Left renal cortex interstitium (tissue), 4 donors: ENCODE data around the gene XAGE3. TPM values are rescaled to one million over a fixed set of nuclear protein-coding genes. Genes with fewer than 3 reads are reported as not detected.
"Not testable (repeated sequence)": the region's sequence is repeated elsewhere in the genome, so short reads cannot be mapped to it uniquely, and the experiment has no call there.

ENCODE experiments used
- DNase-seq, 4 donors: peaks; one replicate each; pipeline ENCODE4 v3.0.0-alpha.2; 2013; ENCODE audit warnings: low read depth in 4 of 4, low spot score in 2 of 4, missing footprints in 1 of 4
- polyA plus RNA-seq, 4 donors: library from polyadenylated mRNA; unstranded; fragments of 120-200 nt; gene quantifications; one replicate each; pipeline ENCODE4 v1.2.1, GENCODE V29; 2013; ENCODE audit not compliant: insufficient read length in 4 of 4

Gene XAGE3, protein sequence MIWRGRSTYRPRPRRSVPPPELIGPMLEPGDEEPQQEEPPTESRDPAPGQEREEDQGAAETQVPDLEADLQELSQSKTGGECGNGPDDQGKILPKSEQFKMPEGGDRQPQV
- polyA plus RNA-seq: not detected

DNA sequence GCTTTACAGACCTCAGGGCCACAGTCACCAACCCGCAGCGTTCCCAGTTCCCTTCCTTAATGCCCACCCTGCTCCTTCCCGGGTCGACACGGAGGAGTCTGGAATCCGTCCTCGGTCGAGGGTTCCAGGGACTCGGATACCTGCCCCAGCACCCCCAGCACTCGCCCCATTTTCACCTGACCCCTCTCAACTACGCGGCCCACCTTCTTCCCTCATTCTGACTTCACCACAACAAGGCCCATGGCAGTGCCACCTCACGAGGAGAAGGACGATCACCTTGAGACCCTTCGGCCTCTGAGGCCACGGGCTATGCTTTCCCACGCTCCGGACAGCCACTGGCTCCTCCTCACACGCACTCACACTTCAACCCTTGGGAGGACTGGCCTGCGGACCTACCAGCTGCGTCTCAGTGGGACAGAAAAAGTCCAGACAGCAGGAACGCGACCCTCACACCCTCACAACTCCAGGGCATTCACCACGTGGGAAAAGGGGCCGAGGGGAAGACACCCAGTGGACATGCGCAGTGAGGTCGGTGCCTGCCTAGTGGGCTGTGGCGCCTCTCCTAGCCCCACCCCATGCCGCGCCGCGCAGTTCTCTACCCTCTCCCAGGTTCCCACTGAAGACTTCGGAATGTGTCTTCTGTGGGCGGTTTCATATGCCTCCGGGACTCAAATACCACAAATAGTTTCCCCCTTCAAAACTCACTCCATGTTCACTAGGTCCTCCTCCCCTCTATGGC, at the start of gene XAGE3:
Gene XAGE3, minus strand, starts transcription at position 474 of the 739 bp plus-strand sequence. CDS start 950 bp downstream, outside the sequence.
- no peak for DNase-seq

DNA sequence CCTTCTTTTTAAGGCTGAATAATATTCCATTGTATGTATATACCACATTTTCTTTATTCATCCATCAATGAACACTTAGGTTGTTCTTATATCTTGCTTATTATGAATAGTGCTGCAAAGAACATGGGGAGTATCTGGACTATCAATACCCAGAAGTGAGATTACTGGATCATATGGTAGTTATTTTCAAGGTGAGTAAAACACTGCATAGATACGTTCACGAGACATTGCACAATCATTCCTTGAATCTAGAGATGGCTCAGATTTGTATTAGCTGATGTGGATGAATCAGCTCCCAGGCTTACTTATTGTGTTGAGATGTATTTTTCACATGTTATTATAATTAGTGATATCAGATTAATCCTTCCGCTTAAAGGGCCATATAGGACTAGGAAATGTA, 46.8 kb upstream of the XAGE3 start:
- not testable (repeated sequence) for DNase-seq

DNA sequence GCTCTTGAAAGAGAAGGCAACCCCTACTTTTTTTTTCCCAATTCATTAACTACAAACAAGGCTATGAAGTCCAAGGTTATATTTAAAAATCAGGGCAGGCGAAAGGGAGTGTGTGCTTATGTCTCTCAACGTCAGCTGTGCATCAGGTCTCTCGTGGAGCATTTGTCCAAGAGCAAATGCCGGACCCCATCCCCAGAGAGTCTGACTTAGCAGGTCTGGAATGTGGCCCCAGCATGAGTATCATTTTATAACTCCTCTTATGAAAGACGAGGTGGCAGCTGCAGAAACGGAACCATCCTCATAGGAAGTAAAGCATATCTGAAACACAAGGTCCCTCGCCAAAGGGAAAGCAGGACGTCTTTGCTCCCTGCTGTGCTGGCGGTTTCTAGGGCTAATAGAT, 45.8 kb upstream of the XAGE3 start:
- DNase-seq: not testable (repeated sequence)

DNA sequence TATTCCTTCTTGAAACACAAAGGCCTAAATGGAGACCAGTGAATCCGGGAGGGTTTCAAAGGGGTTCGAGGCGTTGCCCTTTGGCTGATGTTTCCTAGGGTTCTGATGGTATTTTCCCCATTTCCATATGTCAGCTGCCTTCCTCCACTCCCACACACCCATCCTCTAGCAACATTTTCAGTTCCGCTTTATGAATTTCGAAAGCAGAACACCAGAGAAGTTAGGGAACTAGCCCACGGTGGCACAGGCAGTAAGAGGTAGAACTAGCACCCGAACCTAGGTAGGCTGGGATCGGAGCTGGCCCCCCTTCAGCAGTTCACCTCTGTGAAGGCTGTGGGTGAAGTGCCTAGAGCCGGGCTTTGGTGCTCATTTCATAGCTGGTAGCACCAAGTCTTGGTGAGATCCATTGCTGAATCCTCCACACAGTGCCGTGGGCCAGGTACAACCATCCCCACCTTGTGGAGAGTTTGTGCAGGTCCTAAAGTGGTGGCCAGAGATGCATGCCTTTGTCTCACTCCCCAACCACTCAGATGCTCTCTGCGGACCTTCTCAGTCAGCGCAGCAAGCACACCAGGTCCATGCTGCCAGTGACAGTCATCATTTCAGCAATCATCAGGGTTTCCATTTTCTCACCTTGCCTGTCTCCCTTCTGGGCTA, 41.6 kb upstream of the XAGE3 start:
- not testable (repeated sequence) for DNase-seq

DNA sequence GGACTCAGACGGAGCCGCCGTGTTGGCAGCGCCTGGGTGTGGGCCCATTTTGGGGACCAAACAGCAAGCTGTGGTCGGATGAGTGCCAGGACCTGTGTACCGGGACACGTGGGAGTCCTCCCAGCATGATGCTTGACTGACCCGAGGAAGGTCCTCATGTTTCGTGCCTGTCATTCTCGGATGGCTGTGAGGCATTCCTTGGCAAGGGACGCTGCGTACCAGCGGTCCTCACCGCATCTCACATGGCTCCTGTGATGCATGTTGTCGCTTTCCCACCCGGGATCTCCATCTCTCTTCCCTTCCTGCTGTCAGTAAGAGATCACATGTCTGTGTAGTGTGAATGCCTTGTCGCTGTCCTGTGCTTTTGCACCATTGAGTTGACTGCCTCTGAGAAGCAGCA, 40.0 kb upstream of the XAGE3 start:
- not testable (repeated sequence) for DNase-seq

DNA sequence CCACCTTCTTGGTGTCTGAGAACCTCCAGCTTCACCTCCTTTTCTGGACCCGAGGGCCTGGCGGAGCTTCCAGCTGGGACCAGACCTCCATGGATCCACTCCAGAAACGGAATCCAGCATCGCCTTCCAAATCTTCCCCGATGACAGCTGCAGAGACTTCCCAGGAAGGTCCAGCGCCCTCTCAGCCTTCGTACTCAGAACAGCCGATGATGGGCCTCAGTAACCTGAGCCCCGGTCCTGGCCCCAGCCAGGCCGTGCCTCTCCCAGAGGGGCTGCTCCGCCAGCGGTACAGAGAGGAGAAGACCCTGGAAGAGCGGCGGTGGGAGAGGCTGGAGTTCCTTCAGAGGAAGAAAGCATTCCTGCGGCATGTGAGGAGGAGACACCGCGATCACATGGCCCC, 39.3 kb upstream of the XAGE3 start:
- not testable (repeated sequence) for DNase-seq

DNA sequence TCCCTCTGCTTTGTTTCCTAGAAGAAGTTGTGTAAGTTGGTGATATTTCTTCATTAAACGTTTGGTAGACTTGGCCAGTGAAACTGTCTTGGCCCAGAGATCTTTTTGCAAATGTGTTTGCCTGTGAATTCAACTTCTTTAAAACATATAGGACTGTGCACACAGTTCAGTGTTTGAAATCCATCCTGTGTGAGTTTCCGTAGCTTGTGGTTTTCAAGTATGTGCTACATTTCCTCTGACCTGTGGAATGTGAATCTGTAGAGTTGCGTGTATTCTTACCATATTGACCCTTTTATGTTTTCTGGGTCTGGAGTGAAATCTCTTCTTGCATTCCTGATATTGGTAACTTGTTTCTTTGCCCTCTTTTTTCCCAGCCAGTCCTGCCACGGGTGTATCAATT, 38.2 kb upstream of the XAGE3 start:
- not testable (repeated sequence) for DNase-seq

DNA sequence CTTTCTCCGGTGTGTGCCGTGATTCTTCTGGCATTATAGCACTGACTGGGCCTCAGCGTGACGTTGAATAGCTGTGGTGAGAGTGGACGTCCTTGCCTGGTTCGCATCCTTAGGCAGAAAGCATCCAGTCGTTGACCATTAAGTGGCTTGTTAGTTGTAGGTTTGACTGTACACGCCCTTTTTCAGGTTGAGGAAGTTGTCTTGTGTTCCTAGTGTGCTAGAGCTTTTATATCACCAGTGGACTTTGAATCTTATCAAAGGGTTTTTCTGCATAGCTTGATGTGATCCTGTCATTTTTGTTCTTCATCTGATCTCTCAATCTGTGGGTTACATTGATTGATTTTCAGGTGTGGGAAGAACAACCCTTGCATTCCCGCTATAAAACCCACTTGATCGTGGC, 37.6 kb upstream of the XAGE3 start:
- DNase-seq: not testable (repeated sequence)

DNA sequence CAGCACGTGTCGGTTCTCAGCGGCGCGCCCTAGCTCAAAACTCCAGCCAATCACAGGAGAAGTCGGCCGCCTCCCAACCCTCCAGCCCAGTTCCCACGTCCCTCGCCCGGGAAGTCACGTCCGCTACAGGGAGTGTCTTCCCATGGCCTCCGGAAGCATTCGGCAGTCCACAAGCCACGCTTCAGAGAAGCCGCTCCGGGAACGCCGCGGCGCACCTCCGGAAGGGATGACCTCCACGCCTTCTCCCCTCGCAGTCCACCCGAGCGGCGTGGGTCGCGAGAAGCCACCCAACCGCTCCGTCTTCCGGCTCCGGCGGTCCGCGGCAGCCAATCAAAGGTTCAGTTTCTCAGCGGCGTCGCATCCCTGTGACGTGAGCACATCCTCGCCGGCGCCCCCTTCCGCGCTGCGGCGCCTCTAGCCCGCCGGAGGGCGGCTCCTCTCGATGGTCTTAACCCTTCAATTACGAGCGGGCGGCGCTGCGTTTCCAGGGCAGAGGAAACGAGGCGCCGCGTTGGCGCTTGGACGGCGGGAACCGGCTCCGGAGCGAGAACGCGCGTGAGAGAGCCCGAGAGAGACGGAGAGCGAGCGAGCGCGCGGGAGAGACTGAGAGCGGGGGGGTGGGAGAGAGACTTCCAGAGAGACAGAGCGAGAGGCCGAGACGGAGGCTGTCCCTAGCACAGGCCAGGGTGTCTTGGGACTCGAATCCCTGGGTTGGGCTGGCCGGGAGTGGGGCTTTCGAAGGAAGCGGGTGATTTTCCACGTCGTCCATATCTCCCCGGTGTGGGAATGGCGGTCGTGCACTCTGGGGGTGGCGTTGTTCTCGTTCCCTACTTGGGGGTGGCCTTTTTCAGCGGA, 29.2 kb upstream of the XAGE3 start, which contains the start of gene FAM156B:
Gene FAM156B, plus strand, starts transcription at position 476 of the 855 bp plus-strand sequence. CDS start 9,896 bp downstream, outside the sequence.
- not testable (repeated sequence) for DNase-seq

DNA sequence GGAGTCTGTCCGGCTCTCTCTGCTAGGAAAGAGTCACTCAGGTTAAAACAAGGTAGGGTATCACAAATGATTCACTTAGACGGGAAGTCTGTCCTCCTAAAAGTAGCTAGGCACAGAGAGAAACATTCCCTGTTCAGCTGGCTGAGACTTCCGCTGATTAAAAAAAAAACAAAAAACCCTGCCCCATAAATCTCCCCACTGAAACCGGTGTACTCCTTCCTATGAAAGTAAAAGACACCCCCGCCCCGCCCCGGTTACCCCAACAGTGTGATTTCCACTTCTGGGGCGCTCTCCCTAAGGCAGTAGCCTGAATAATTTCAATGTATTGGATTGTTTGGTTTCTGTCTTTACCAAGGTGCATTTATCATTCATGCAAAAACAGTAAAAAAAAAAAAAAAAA, 28.6 kb upstream of the XAGE3 start:
- DNase-seq: not testable (repeated sequence)

DNA sequence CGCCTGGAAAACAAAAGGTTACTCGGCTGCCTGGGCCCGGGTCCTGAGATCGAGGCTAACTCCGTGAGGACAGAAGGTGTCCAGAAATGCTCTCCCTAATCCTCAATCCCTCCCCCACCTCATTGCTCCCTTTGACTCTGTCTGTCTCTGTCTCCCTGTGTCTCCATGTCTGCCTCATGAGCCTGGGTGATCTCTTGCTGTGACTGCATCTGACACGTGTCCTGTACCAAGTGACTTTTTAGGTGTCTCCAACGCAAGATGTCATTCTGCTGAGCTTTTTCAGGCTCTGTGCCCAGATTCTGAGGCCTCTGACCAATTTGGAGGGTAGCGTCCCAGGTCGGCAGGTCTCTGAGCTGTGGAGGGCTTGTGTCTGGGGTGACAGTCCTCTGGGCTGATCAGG, 20.2 kb upstream of the XAGE3 start:
- DNase-seq: not testable (repeated sequence)

DNA sequence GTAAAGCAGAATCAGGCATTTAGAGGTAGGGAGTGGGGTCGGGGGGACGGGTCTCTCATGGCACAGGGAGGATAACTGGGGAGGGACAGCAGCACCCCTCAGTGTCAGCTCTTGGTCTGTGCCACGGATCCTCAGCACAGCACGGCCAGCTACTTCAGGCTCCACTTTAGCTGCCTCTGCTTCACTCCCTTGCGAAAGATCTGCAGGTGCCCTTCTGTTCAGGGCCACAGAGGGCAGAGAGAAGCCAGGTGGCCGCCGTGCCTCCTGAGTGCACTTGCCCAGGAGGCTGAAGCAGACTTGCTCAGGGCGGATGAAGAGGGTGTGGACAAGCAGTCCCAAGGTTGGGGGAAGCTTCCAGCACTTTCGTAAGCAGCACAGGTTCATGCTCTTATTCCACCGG, 19.6 kb upstream of the XAGE3 start:
- not testable (repeated sequence) for DNase-seq

DNA sequence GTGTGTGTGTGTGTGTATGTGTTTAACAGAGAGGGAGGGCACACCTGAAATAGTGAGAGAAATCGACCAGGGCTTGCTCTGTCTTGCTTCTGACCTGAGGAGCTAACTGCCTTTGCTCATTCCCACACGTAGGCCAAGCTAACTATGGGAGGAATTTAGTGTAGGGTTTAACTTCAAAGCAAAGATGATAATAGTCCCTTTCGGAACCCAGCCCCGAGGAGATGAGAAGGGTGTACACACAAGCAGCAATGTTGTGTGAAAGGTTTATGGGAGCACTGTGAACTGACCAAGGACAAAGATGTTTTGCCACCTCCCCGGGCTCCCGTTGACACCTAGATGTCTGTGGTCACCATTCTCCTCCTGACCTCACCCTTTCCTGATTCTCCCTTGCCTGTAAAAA, 8.5 kb upstream of the XAGE3 start:
- not testable (repeated sequence) for DNase-seq

DNA sequence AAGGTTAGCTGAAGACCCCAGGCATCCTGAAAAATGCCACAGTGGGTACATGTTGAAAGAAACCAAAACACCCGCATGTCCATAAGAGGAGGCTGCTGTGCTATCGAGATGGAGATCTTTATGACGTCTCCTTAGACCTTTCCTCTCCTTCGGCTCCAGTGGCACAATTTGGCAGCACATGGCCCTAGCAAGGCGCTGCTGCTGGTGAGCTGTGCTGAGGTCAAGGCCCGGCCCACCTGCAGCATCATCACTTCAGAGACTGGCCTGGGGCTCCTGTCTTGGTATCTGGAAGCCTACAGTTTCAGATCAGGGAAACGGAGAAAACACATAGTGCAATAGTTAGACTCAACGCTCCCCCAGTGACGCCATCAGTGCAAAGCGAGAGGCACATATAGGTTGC, 7.6 kb upstream of the XAGE3 start:
- DNase-seq: not testable (repeated sequence)

DNA sequence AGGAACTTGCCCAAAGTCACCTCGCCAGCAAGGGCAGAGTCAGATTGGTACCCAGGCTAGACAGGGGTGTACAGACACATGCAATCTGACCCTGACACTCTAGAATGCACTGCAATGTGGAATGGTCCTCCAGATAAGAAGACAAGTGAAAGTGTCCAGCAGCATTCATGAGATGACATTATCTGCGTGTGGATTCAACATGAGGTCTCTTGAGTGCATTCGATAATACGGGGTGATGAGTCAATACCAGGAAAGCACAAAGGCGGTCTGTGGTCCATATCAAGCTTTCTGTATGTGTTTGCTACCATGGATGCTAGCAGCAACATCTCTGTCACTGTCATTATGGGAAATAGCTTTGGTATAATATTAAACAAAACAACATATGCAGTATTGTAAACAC, 6.8 kb upstream of the XAGE3 start:
- no peak for DNase-seq

DNA sequence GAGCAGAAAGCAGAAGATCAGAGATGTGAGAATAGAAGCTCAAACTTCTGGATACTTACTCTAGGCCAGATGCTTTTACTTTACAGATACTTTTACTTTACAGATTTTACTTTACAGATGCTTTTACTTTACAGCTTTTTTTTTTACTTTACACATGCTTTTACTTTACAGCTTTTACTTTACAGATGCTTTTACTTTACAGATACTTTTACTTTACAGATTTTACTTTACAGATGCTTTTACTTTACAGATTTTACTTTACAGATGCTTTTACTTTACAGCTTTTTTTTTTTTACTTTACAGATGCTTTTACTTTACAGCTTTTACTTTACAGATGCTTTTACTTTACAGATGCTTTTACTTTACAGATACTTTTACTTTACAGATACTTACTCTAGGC, 5.9 kb upstream of the XAGE3 start:
- not testable (repeated sequence) for DNase-seq

DNA sequence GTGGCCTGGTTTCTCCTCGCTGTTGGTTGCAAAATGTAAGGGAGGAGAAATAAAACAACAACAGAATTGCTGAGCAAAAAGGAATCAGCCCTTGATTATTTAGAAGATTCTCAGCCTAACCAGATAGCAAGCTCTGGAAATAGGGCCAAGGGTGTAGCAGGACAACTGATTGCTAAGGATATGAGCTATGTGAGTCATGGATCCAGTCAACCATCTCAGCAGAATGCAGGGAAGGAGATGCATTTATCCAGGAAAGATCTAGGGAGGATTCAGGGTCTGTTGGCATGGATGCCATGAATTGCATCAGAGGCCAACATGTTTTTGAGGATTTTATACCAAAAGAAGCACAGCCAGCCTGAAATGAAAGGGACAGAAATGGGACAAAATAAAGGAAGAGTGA, 2.2 kb upstream of the XAGE3 start:
- no peak for DNase-seq

DNA sequence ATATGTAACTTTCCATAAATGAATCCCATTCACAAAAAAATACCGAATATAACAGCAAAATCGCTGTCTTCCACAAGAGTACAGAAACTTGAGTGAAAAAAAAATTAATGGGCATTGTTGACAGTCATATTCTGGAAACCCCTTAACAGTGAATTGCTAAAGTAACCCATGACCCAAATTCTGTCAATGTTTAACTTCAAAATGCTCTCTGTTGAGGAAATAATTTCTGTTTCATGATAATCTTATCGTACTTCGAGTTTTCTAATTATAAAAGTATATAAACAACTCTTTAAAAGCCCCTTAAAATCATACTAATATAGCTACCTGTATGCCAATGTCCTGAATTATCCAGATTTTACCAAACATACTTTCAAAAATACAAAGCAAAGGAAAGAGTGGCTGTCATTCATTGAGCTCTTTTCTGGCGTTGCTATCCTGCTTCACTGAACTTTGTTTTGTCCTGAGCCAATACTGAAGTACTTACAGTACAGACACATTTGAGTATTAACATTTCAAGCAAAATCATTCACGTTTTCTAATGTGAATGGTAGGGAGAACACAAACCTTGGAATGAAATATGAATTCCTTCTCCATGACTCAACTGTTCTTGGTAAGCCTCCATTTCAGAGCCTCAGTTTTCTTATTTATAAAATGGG, 2.4 kb downstream of the XAGE3 start:
- DNase-seq: peak in 1 of 4 donors; percentile 2

DNA sequence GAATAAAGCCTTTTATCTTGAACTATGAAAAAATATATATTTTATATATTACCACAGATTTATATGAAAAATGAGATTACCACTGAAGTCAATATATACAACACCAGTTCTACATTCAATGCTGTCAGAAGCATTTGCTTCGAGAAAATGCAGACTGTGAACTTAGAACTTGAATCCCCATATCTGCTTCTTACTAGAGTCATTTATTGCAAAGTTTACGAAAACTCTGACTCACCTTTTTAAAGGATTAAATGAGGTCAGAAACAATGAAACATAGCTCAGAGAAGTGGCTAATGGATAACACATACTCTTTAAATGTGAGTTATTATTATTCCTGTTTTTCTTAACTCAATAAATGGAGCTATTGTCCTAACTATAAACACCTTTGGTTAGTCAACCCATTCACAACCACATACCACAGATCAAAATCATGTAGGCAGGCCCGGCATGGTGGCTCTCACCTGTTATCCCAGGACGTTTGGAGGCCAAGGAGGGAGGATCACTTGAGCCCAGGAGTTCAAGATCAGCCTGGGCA, 10.8 kb downstream of the XAGE3 start:
- not testable (repeated sequence) for DNase-seq
